Measurements from ENCODE around the gene MAGOH.

GRCh38 chr1:53280496-53280895, 42.2 kb upstream of the MAGOH start:
- TF ChIP-seq JUN (IDR thresholded peaks at IDR 0.05; ENCODE audit: borderline replicate concordance, low read depth, low read length) (no peak), JUN (CRISPR knock-in tag; IDR thresholded peaks at IDR 0.05; ENCODE audit: borderline replicate concordance) (no peak), ETV6 (IDR thresholded peaks at IDR 0.05; ENCODE audit: borderline replicate concordance in 1 of 2, low read depth in 2 of 2, low read length in 1 of 2) (no peak), ETV6 (CRISPR knock-in tag; IDR thresholded peaks at IDR 0.05; ENCODE audit: borderline replicate concordance) (no peak), TAF1 (IDR thresholded peaks at IDR 0.05; ENCODE audit: control insufficient read depth, extremely low read depth, insufficient read depth, low read length, severe bottlenecking) (no peak), FOXP4 (CRISPR knock-in tag; IDR thresholded peaks at IDR 0.05; ENCODE audit: borderline replicate concordance) (no peak), ZNF184 (CRISPR knock-in tag; IDR thresholded peaks at IDR 0.05) (no peak), U2AF1 (optimal IDR thresholded peaks at IDR 0.05; ENCODE audit: low read depth, low read length) (no peak)

Measured in K562 (cell line).